HCT116 (cell line): Measurements from ENCODE around the gene RAB41. TPM values are rescaled to one million over a fixed set of nuclear protein-coding genes. Genes with fewer than 3 reads are reported as not detected.

Source experiments
- ATAC-seq: fragments of 200-7000 bp; cut with Tn5 transposase; 2 replicates; pipeline ENCODE4 v1.9.1; 2020; ENCODE audit warnings: mild to moderate bottlenecking, moderate library complexity
- BruUV-seq: library from RNA; stranded (reverse); fragments of 400-500 nt; replicated peaks from 2 replicates; lab custom pipeline; 2021; lab: Mats Ljungman, UMichigan
- CTCF ChIA-PET: fragments of 300-600 bp; sonication (Branson Sonifier 250); formaldehyde crosslinking; loops from one replicate; lab custom pipeline; 2021; ENCODE audit warnings: antibody characterized with exemption; lab: Charles Lee
- POLR2A ChIA-PET: fragments of 300-600, 350-600 bp; sonication (Branson Sonifier 250); formaldehyde crosslinking; loops from one replicate; lab custom pipeline; 2021; ENCODE audit warnings: antibody characterized with exemption; lab: Charles Lee
- RAD21 ChIA-PET, 2 experiments: fragments of 300-600 bp; sonication (Branson Sonifier 250); formaldehyde crosslinking; loops; one replicate each; lab custom pipeline; 2023; ENCODE audit warnings: low total read pairs in 2 of 2; ENCODE audit not compliant: uncharacterized antibody in 2 of 2, unreplicated experiment in 2 of 2, low non-redundant PET in 1 of 2; lab: Charles Lee
- DNase-seq: peaks from one replicate; pipeline ENCODE4 v3.0.0-alpha.2; 2010; ENCODE audit warnings: low read depth, low spot score
- H2AFZ ChIP-seq: fragments of 200-600 bp; shearing (Covaris generic), sonication (generic); 2 replicates; pipeline ENCODE4 v1.6.1; 2017; ENCODE audit warnings: low read depth, mixed run types, mixed read lengths, antibody characterized with exemption, low read length; ENCODE audit not compliant: poor library complexity, severe bottlenecking
- H3K27ac ChIP-seq: 2 replicates; pipeline ENCODE4 v1.5.1; 2012; ENCODE audit warnings: low read depth, low read length
- H3K27me3 ChIP-seq: fragments of 200-600 bp; sonication (generic); 2 replicates; pipeline ENCODE4 v1.6.1; 2016; ENCODE audit warnings: mixed run types, low read length, mixed read lengths; ENCODE audit not compliant: insufficient read depth
- H3K36me3 ChIP-seq, 2 experiments: fragments of 200-500 bp in 1 of 2; fragments of 200-600 bp in 1 of 2; sonication (Bioruptor generic) in 1 of 2; sonication (generic) in 1 of 2; 2 replicates each; pipeline versions ENCODE4 v1.5.1 to v1.6.1; 2014 to 2016; ENCODE audit warnings: low read length in 2 of 2, inconsistent platforms in 1 of 2, mixed read lengths in 1 of 2, mixed run types in 1 of 2; ENCODE audit not compliant: insufficient read depth in 2 of 2, control insufficient read depth in 1 of 2
- H3K4me1 ChIP-seq, 2 experiments: fragments of 200-600 bp in 1 of 2; sonication (generic) in 1 of 2; 2 replicates each; pipeline versions ENCODE4 v1.5.1 to v1.6.1; 2012 to 2017; ENCODE audit warnings: low read length in 2 of 2, inconsistent platforms in 1 of 2, mild to moderate bottlenecking in 1 of 2, mixed read lengths in 1 of 2, mixed run types in 1 of 2, moderate library complexity in 1 of 2; ENCODE audit not compliant: insufficient read depth in 2 of 2, control insufficient read depth in 1 of 2
- H3K4me2 ChIP-seq: fragments of 200-600 bp; sonication (generic); 2 replicates; pipeline ENCODE4 v1.6.1; 2017; ENCODE audit warnings: mixed run types, low read length, mixed read lengths
- H3K4me3 ChIP-seq, 2 experiments: fragments of 200-600 bp in 1 of 2; sonication (generic) in 1 of 2; replicated peaks in 1 of 2; 2 replicates each; pipeline ENCODE4 v1.5.1; 2011 to 2016; ENCODE audit warnings: low read length in 2 of 2, control low read depth in 1 of 2, low read depth in 1 of 2, mild to moderate bottlenecking in 1 of 2, mixed read lengths in 1 of 2, mixed run types in 1 of 2
- H3K79me2 ChIP-seq: fragments of 200-600 bp; sonication (generic); 2 replicates; pipeline ENCODE4 v1.6.1; 2017; ENCODE audit warnings: mild to moderate bottlenecking, mixed run types, low read length, moderate library complexity, mixed read lengths; ENCODE audit not compliant: insufficient read depth
- H3K9ac ChIP-seq: fragments of 200-600 bp; sonication (generic); 2 replicates; pipeline ENCODE4 v1.6.1; 2016; ENCODE audit warnings: low read length, mixed read lengths
- H3K9me2 ChIP-seq: fragments of 200-600 bp; sonication (generic), shearing (Covaris generic); 2 replicates; pipeline ENCODE4 v1.6.1; 2017; ENCODE audit warnings: mixed run types, mild to moderate bottlenecking, moderate library complexity; ENCODE audit not compliant: insufficient read depth
- H3K9me3 ChIP-seq, 2 experiments: fragments of 200-500 bp in 1 of 2; fragments of 200-600 bp in 1 of 2; sonication (Bioruptor generic) in 1 of 2; sonication (generic) in 1 of 2; 2 replicates each; pipeline ENCODE4 v1.6.1; 2014 to 2017; ENCODE audit warnings: low read length in 2 of 2, mixed read lengths in 2 of 2, inconsistent platforms in 1 of 2, low read depth in 1 of 2, mild to moderate bottlenecking in 1 of 2, mixed run types in 1 of 2, moderate library complexity in 1 of 2; ENCODE audit not compliant: control insufficient read depth in 1 of 2, insufficient read depth in 1 of 2
- H4K20me1 ChIP-seq: fragments of 200-600 bp; sonication (generic), shearing (Covaris generic); 2 replicates; pipeline ENCODE4 v1.6.1; 2017; ENCODE audit warnings: mixed run types, mild to moderate bottlenecking, moderate library complexity; ENCODE audit not compliant: insufficient read depth
- ATF3 ChIP-seq: IDR thresholded peaks from 2 replicates; pipeline ENCODE4 v1.6.1; 2012
- CBX3 ChIP-seq: IDR thresholded peaks from 2 replicates; pipeline ENCODE4 v1.6.1; 2012; ENCODE audit warnings: low read depth
- CEBPB ChIP-seq: IDR thresholded peaks from 2 replicates; pipeline ENCODE4 v1.6.1; 2012; ENCODE audit warnings: low read depth
- CTCF ChIP-seq, 3 experiments: fragments of 200-600 bp in 1 of 3; sonication (generic) in 1 of 3; IDR thresholded peaks in 2 of 3; conservative IDR thresholded peaks in 1 of 3; 2 replicates each; pipeline ENCODE4 v1.5.1; 2012 to 2017; ENCODE audit warnings: low read depth in 2 of 3, low read length in 2 of 3, antibody characterized with exemption in 1 of 3, borderline replicate concordance in 1 of 3, control low read depth in 1 of 3, mild to moderate bottlenecking in 1 of 3, mixed read lengths in 1 of 3, mixed run types in 1 of 3, moderate library complexity in 1 of 3; ENCODE audit not compliant: insufficient read depth in 1 of 3
- ELF1 ChIP-seq: IDR thresholded peaks from 2 replicates; pipeline ENCODE4 v1.6.1; 2012; ENCODE audit warnings: low read depth, borderline replicate concordance
- EZH2phosphoT487 ChIP-seq: fragments of 200-600 bp; IDR thresholded peaks from 2 replicates; pipeline ENCODE4 v1.6.1; 2018; ENCODE audit warnings: antibody characterized with exemption, borderline replicate concordance
- FOSL1 ChIP-seq: IDR thresholded peaks from 2 replicates; pipeline ENCODE4 v1.6.1; 2012; ENCODE audit warnings: low read depth
- POLR2AphosphoS5 ChIP-seq: IDR thresholded peaks from 2 replicates; pipeline ENCODE4 v1.6.1; 2011; ENCODE audit warnings: mild to moderate bottlenecking, low read depth, low read length, moderate library complexity
- SIN3A ChIP-seq: IDR thresholded peaks from 2 replicates; pipeline ENCODE4 v1.6.1; 2012; ENCODE audit warnings: low read depth
- TCF7L2 ChIP-seq: IDR thresholded peaks from 2 replicates; pipeline ENCODE4 v1.7.0; 2011; ENCODE audit warnings: borderline replicate concordance, inconsistent platforms; ENCODE audit not compliant: insufficient read depth, insufficient read length; ENCODE audit errors: extremely low read depth
- ZFX ChIP-seq: fragments of 450-650 bp; IDR thresholded peaks from 2 replicates; pipeline ENCODE4 v1.6.1; 2017
- ZNF274 ChIP-seq: fragments of 200-500 bp; sonication (Bioruptor generic); IDR thresholded peaks from 2 replicates; pipeline ENCODE4 v1.6.1; 2014; ENCODE audit warnings: mild to moderate bottlenecking, low read depth, low read length, inconsistent platforms
- intact Hi-C: fragments of 100-400 bp; cut with micrococcal nuclease; formaldehyde crosslinking; loops from 2 replicates; pipeline ENCODE4 v1.10.0; 2022
- total RNA-seq: library from RNA; stranded (reverse); gene quantifications from one replicate; pipeline ENCODE4 v1.2.1, GENCODE V29; 2021; ENCODE audit not compliant: unreplicated experiment

The RAB41 gene
- total RNA-seq, 1 experiment from 2014 or later, result not detected

- no peak for TF ChIP-seq CTCF (IDR thresholded peaks at IDR 0.05 in 2 of 3, conservative IDR thresholded peaks at IDR 0.05 in 1 of 3; ENCODE audit: borderline replicate concordance in 1 of 3, insufficient read depth in 1 of 3, low read depth in 2 of 3, low read length in 2 of 3)
- no peak for TF ChIP-seq POLR2AphosphoS5
- no peak for TF ChIP-seq FOSL1
- TF ChIP-seq ELF1, result no peak
- no peak for TF ChIP-seq CBX3
- TF ChIP-seq CEBPB, result no peak
- no peak for TF ChIP-seq ZNF274
- TF ChIP-seq, all 23 proteins: peak for 0
Measured at GRCh38 chrX:70279081-70279480, 2.9 kb upstream of the RAB41 start (continued).

GRCh38 chrX:70280573-70280972 is 1.4 kb upstream of the RAB41 start:
- Histone ChIP-seq H3K9me2 (no peaks in the 10 kb centered on the region), H3K36me3 (no peaks in the 10 kb centered on the region), H3K9me3 (no peaks in the 10 kb centered on the region), H3K27me3 (no peaks in the 10 kb centered on the region), H3K27ac (no peak overlapping the region), H3K4me3 (no peak overlapping the region), H2AFZ (no peak overlapping the region), H3K4me1 (no peaks in the 10 kb centered on the region), H3K9ac (no peak overlapping the region), H3K79me2 (no peaks in the 10 kb centered on the region), H4K20me1 (no peaks in the 10 kb centered on the region), H3K4me2 (no peak overlapping the region)
- DNase-seq (no peak), ATAC-seq (no peak)
- intact Hi-C loops, result no loop called here
- TF ChIP-seq CTCF (IDR thresholded peaks at IDR 0.05 in 2 of 3, conservative IDR thresholded peaks at IDR 0.05 in 1 of 3; ENCODE audit: borderline replicate concordance in 1 of 3, insufficient read depth in 1 of 3, low read depth in 2 of 3, low read length in 2 of 3), result no peak
- no peak for TF ChIP-seq ZFX
- TF ChIP-seq TCF7L2, result no peak
- TF ChIP-seq SIN3A, result no peak
- TF ChIP-seq EZH2phosphoT487, result no peak
- no peak for TF ChIP-seq ATF3
- TF ChIP-seq FOSL1, result no peak
- no peak for TF ChIP-seq ELF1
- BruUV-seq, result no TSS peak
- CTCF ChIA-PET, result no interaction called here
- RAD21 ChIA-PET, result no interaction called here
- POLR2A ChIA-PET, result no interaction called here
